GM04504 (cell line): ENCODE measurements around the gene VSTM2B.

Experiments
- DNase-seq: peaks from one replicate; pipeline ENCODE4 v3.0.0-alpha.2; 2012; ENCODE audit warnings: low read depth

The VSTM2B gene

GRCh38 chr19:29497241-29497640 lies 28.6 kb upstream of the VSTM2B start:
- no peak for DNase-seq

DNA sequence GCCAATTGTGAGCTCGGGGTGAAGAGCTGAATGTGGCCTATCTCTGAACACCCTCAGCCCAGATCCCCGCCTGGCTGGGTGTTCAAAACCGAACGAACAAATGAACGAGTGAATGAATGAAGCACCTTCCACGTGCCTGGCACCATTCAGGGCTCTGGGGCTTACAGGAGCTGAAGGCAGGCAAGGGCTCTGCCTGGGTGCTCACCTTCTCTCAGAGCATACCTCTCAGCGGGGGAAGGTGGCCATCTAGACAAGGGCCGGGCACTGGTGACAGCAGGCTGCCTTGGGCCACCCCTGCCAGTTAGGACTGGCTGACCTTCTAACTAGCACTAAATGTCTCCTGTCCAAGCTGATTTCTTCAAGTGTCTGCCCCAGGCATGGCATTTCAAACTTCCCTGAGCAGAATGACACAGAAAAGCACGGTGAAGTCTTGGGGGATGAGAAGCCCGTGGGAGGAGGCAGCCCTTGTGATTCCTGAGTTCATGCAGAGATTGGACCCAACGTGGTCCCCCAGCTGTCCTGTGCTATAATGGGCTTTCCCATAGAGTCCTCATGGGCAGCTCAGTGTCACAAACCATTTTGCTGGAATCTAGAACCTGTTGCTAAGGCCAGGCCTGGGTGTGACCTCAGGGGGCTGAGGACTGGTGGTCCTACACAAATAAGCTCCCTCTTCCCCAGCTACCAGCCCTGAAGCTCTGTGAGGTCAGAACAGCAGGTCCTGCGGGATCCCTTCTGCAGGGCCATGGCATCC lies 27.9 kb upstream of the VSTM2B start:
- DNase-seq, result no peak

DNA sequence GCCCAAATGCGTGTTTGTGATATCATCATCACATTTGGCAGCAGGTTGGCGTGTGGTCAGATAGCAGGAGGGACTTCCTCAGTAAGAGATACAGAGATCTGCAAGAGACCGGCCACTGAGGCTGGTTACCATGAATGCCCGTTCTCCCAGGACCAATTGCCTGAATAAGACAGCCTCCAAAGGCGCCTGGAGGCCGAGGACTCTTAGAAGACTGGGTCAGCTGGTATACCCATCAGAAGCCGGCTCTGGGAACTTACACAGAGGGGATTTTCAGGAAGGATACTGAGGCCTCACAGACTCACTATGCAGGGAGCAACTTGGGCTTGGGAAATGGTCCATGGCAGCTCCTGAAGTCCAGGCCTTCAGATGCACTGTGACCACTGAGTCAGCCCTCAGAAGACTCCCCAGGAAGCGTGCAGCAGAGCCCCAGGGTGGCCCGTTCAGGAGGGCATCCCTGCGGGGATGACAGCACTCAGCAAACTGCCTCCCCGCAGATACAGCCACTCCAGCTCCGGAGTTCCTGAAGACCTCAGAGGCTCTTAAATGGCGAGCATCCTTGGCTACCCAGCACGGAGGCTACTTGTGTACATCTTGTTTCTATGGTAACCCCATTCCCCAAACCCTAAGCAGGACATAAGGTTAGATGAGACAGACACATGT lies 26.4 kb upstream of the VSTM2B start:
- no peak for DNase-seq

GRCh38 chr19:29499921-29500590 lies 25.7 kb upstream of the VSTM2B start:
- DNase-seq, result no peak

DNA sequence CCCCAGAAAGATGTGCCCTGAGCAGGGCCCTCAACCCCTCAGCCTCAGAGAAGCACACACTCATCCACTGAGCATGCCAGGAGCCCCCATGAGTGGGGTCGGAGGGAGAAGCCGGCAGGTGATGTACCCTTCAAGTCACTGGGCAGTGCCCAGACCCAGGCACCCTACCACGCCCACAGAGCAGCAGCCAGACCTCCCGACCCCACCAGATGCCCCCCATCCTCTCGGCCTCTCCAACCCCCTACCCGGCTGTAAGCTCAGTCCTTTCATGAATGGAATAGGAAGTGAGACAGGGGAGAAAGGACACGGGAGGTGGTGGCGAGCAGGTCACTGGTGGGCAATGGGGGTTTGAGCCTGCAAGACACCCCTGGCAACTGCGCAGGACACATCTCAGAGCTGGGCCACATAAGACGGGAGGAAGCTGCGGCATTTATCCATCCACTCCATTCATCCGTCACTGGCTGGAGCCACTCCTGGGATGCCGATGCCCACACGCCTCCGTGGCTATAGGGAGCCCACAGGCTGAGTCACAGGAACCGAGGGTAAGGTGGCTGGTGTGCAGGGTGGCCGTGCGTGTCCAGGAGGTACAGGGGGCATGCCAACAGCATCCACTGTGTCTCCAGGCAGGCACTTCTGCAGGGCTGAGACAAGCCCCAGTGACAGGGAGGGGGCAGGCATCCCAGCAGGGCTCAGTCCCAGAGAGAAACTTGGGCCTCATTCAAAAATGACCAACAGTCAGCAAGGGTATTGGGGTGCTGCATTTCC lies 23.8 kb upstream of the VSTM2B start:
- no peak for DNase-seq

DNA sequence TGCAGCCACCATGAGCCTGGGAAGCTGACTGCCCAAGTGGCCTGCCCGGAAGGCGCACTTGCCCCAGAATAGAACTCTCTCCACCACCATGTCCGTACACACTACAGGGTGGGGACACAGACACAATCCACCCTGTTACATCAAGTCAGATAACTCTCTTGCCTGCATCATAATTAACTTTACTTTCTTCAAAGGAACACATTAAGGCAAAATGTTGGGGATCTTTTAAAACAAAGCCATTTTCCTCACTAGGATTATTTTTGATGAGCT lies 23.3 kb upstream of the VSTM2B start:
- DNase-seq, result no peak

- no peak for DNase-seq
These were observed 22.5 kb upstream of the VSTM2B start for GRCh38 chr19:29503140-29503758.

DNA sequence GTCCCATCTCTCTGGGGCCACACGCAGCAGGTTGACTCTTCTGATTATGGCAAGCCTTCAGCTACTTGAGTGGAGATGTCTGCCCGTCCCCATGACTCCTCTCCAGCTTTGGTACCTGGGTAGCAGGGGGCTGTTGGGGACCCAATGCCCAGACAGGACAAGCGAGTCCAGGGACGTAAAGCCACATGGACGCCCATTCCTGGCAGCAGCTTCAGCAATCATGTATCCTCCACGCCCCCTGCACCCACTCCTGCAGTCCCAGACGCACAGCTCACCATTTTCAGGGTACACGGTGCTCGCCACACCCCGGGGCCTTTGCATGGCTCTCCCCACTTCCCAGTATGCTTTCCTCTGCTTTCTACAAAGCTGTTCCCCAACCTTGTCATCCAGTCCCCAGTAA lies 22.0 kb upstream of the VSTM2B start:
- no peak for DNase-seq

GRCh38 chr19:29504454-29504853 lies 21.3 kb upstream of the VSTM2B start:
- no peak for DNase-seq

- no peak for DNase-seq
These were observed 20.5 kb upstream of the VSTM2B start for GRCh38 chr19:29505097-29505824.

- no peak for DNase-seq
These were observed 19.2 kb upstream of the VSTM2B start for GRCh38 chr19:29506619-29506911.

DNA sequence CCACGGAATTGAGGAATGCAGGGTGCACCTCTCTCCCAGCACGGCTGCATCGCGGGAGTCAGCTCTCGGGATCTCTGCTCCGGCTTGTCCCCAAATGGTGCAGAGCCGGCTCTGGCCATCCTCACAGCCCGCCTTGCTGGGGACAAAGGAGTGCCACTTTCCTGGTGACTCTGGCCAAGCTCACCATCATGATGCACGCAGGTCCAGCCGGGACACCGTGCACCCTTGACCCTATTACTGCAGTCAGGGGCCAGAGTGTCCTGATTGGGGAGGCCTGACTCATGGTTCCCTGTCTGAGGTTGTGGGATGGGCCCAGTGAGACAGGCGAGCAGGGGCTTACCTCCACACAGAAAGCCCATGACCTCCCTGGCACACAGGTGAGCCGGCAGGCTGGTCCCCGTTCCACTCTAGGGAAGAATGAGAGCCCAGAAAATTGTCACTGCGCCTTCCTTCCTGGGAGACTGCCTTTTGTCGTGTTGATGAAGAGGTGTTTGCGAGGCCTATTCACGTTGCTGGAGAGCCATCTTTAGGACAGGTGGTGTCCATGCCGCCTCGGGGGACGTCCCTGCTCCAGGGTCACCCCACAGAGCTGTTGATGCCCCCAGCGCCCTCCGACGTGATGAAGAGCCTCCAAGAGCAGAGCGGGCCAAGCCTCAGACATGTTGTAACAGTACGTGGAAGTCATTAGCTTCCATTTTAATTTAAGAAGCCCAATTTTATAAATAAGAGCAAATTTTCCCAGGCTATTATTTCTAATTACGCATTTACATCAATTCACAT lies 18.5 kb upstream of the VSTM2B start:
- no peak for DNase-seq

GRCh38 chr19:29508181-29508580 lies 17.6 kb upstream of the VSTM2B start:
- DNase-seq, result no peak

DNA sequence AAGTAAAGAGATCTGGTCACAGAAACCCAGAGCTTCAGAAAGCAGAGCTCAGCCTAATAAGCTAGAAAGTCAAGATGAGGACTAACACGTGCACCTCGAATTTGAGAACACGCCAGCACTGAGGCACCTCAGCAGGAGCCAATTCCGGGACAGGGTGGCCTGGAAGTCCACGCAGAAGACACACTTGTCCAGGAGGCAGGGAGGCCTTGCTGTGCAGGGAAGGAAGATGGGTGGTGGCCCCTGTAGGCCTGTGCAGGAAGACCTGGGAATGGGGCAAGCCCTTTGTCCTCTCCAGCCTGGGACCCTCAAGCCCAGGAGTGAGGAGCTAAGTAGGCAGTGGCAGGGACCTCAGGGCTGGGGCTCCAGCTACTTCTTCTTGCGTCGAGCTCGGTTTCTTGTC lies 16.3 kb upstream of the VSTM2B start:
- DNase-seq, result no peak

DNA sequence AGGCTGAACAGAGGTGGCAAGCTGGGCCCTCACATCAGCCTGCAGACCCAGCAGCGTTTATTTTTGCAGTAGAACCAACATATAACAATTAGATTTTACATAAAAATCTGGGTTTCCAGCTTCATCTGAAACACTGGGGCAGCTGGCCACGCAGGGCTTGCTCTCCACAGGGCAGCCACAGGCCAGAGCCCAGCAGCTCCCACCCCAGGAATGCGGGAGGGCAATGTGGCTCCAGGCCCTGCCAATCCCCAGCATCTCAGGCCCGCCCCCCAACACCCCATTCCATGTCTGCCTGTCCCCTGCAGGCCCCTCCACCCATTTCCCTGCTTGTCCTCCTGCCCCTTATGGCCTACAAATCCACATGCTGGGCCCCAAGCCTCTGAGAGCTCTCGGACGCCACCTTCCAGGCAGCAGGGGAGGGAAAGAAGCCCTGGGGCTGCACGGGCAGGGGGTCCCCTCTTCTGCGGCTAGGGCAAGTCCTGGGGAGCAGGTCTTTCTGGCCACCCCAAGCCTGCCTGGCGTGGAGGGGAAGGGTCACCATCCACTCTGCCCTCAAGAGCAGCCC lies 15.0 kb upstream of the VSTM2B start:
- DNase-seq, result no peak

DNA sequence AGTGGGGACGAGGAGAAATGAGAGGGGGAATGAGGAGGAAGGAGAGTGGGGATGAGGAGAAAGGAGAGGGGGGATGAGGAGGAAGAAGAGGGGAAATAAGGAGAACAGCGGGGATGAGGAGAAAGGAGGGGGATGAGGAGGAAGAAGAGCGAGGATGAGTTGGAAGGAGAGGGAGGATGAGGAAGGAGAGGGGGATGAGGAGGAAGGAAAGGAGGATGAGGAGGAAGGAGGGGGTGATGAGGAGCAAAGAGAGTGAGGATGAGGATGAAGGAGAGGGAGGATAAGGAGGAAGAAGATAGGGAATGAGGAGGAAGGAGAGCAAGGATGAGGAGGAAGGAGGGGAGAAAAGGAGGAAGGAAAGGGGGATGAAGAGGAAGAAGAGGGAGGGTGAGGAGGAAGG lies 14.0 kb upstream of the VSTM2B start:
- no peak for DNase-seq

DNA sequence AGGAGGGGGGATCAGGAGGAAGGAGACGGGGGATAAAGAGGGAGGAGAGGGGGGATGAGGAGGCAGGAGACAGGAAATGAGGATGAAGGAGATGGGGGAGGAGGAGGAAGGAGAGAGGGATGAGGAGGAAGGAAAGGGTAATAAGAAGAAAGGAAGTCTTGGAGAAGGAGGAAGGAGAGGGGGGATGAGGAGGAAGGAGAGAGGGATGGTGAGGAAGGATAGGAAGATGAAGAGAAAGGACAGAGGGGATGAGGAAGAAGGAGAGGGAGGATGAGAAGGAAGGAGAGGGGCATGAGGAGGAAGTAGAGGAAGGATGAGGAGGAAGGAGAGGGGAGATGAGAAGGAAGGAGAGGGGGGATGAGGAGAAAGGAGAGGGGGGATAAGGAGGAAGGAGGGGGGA lies 13.0 kb upstream of the VSTM2B start:
- no peak for DNase-seq

DNA sequence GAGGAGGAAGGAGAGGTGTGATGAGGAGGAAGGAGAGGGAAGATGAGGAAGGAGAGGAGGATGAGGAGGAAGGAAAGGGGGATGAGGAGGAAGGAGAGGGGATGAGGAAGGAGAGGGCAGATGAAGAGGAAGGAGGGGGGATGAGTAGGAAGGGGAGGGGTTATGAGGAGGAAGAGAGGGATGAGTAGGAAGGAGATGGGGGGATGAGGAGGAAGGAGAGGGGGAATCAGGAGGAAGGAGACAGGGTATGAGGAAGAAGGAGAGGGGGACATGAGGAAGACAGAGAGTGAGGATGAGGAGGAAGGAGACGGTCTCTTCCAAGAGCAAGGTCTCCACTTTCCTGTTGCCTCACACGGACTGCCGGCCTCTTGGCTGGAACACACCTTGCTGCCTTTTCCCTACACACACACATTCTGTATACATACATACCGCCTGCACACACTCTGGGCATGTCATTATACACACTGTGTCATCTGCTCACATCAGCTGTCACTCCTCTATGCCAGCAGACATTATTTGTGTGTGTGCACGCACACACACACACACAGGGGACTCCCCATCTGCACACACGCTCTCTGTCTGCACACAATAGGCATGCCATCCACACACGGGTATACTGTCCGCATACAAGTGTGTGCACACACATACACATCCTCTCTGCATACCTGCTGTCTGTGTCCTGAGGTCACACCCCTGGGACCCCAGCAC lies 11.1 kb upstream of the VSTM2B start:
- no peak for DNase-seq

DNA sequence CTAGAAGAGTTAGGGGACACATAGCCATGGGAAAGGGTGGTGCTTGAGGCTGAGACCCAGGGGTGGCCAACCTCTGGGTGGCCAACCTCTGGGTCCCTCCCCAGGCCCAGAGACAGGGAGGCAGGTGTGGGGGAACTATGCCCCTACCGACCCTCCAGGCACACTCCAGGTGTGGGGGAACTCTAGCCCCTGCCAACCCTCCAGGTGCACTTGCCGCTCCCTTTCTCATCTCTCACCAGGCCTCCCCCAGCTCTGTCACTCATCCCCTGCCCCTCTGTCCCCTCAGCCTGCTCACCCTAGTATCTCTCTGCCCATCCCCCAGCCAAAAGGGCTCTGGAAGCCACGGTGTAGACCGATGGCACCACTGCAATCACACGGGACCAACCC lies 10.6 kb upstream of the VSTM2B start:
- DNase-seq, result no peak

DNA sequence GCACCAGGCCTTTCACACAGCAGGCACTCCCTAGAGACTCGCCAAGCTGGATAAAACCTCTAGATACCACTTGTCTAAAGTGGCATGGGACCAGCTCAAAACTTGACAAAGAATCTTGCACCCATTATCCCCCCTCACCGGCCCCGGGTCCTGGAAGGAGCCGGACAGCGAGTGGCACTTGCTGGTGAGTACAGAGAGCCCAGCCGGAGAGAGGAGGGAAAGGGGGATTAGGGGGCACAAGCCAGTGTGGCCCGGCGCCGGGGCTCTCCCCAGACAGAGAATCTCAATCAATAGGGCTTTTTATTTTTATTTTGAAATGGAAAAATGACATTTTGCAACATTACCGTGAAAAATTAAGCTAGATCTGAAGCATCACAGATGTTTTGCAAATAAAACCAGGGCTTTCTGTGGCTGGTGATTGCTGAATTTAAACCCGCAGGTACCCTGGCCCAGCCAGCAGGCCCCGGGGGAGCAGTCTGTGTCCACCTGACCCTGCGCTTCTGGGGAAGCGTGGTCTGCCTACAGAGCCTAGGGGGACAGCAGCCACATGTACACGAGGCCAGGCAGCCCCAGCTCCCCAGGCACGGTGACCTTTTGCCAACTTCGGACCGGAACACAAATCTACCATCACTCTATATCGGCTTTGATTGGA lies 10.0 kb upstream of the VSTM2B start:
- no peak for DNase-seq
